HEK293 (cell line): ENCODE measurements around the gene GRAMD4.

Experiments used
- CTCF ChIA-PET: fragments of 350-600 bp; formaldehyde crosslinking; extraction: SDS; loops from one replicate; lab custom pipeline; 2021; ENCODE audit warnings: antibody characterized with exemption; lab: Yijun Ruan, JAX
- POLR2A ChIA-PET: fragments of 300-600 bp; formaldehyde crosslinking; extraction: SDS; loops from one replicate; lab custom pipeline; 2020; ENCODE audit warnings: antibody characterized with exemption, inconsistent platforms; lab: Yijun Ruan, JAX
- H3K27ac ChIP-seq: fragments of 200-500 bp; sonication (Bioruptor generic); 2 replicates; pipeline ENCODE4 v1.5.1; 2014; ENCODE audit warnings: low read depth, low read length, control low read depth, inconsistent platforms; ENCODE audit errors: extremely low read depth
- H3K36me3 ChIP-seq, 2 experiments: fragments of 200-500 bp in 1 of 2; sonication (Bioruptor generic) in 1 of 2; 1 replicate in 1 of 2; 2 replicates in 1 of 2; pipeline ENCODE4 v1.5.1; 2014 to 2017; ENCODE audit warnings: inconsistent platforms in 2 of 2, low read length in 2 of 2; ENCODE audit not compliant: control insufficient read depth in 2 of 2, insufficient read depth in 1 of 2
- H3K4me1 ChIP-seq: fragments of 200-500 bp; sonication (Bioruptor generic); 2 replicates; pipeline ENCODE4 v1.5.1; 2014; ENCODE audit warnings: mild to moderate bottlenecking, low read length, inconsistent platforms; ENCODE audit not compliant: control insufficient read depth, insufficient read depth
- H3K4me3 ChIP-seq: 2 replicates; pipeline ENCODE4 v1.5.1; 2011; ENCODE audit warnings: low read depth, mild to moderate bottlenecking, control low read depth, low read length, moderate library complexity
- H3K9me3 ChIP-seq: fragments of 200-500 bp; sonication (Bioruptor generic); 2 replicates; pipeline ENCODE4 v1.5.1; 2014; ENCODE audit warnings: low read depth, low read length, inconsistent platforms; ENCODE audit not compliant: control insufficient read depth, insufficient read depth
- HOXD13 ChIP-seq: sonication (generic); formaldehyde crosslinking; IDR thresholded peaks from 2 replicates; pipeline ENCODE4 v1.8.0; 2022; ENCODE audit warnings: missing genetic modification reagents, borderline replicate concordance
- KLF10 ChIP-seq: fragments of 450-650 bp; IDR thresholded peaks from 2 replicates; pipeline ENCODE4 v1.5.1; 2018; ENCODE audit warnings: missing biosample characterization, mild to moderate bottlenecking, missing genetic modification characterization
- OSR2 ChIP-seq: fragments of 450-650 bp; formaldehyde crosslinking; IDR thresholded peaks from 2 replicates; pipeline ENCODE4 v1.5.1; 2016; ENCODE audit warnings: missing biosample characterization, missing genetic modification characterization
- REPIN1 ChIP-seq: fragments of 450-650 bp; formaldehyde crosslinking; IDR thresholded peaks from 2 replicates; pipeline ENCODE4 v1.5.1; 2017; ENCODE audit warnings: missing biosample characterization, missing genetic modification characterization, low read depth
- SALL2 ChIP-seq: fragments of 450-650 bp; formaldehyde crosslinking; IDR thresholded peaks from 2 replicates; pipeline ENCODE4 v1.5.0; 2017; ENCODE audit warnings: missing biosample characterization, mild to moderate bottlenecking, missing genetic modification characterization, borderline replicate concordance
- SCRT2 ChIP-seq: fragments of 450-650 bp; formaldehyde crosslinking; IDR thresholded peaks from 2 replicates; pipeline ENCODE4 v1.5.1; 2016; ENCODE audit warnings: missing biosample characterization, missing genetic modification characterization
- TSHZ1 ChIP-seq: fragments of 450-650 bp; formaldehyde crosslinking; IDR thresholded peaks from 2 replicates; pipeline ENCODE4 v1.5.1; 2016; ENCODE audit warnings: missing biosample characterization, missing genetic modification characterization, borderline replicate concordance
- ZBTB11 ChIP-seq: fragments of 450-650 bp; formaldehyde crosslinking; conservative IDR thresholded peaks from 2 replicates; pipeline ENCODE4 v1.5.1; 2016; ENCODE audit warnings: low read depth, missing biosample characterization, missing genetic modification characterization
- ZNF10 ChIP-seq: fragments of 450-650 bp; formaldehyde crosslinking; IDR thresholded peaks from 2 replicates; pipeline ENCODE4 v1.5.1; 2017; ENCODE audit warnings: missing biosample characterization, missing genetic modification characterization
- ZNF2 ChIP-seq: fragments of 450-650 bp; formaldehyde crosslinking; IDR thresholded peaks from 2 replicates; pipeline ENCODE4 v1.5.1; 2016; ENCODE audit warnings: missing biosample characterization, missing genetic modification characterization
- ZNF221 ChIP-seq: fragments of 450-650 bp; formaldehyde crosslinking; IDR thresholded peaks from 2 replicates; pipeline ENCODE4 v1.5.1; 2017; ENCODE audit warnings: missing biosample characterization, missing genetic modification characterization, borderline replicate concordance
- ZNF521 ChIP-seq: fragments of 450-650 bp; formaldehyde crosslinking; IDR thresholded peaks from 2 replicates; pipeline ENCODE4 v1.5.1; 2017; ENCODE audit warnings: missing biosample characterization, mild to moderate bottlenecking, missing genetic modification characterization
- ZNF701 ChIP-seq: fragments of 450-650 bp; formaldehyde crosslinking; IDR thresholded peaks from 2 replicates; pipeline ENCODE4 v1.5.1; 2016; ENCODE audit warnings: missing biosample characterization, missing genetic modification characterization
- ZNF830 ChIP-seq: fragments of 450-650 bp; IDR thresholded peaks from 2 replicates; pipeline ENCODE4 v1.5.0; 2018; ENCODE audit warnings: missing biosample characterization, missing genetic modification characterization, low read depth, mild to moderate bottlenecking, moderate library complexity
- ZNF843 ChIP-seq: fragments of 450-650 bp; formaldehyde crosslinking; IDR thresholded peaks from 2 replicates; pipeline ENCODE4 v1.5.1; 2016; ENCODE audit warnings: missing biosample characterization, missing genetic modification characterization

GRAMD4 gene

GRCh38 chr22:46589871-46590271 is 30.3 kb upstream of the GRAMD4 start (continued):
- TF ChIP-seq TSHZ1 (no peak), ZNF221 (no peak)

- H3K27ac ChIP-seq = no peak overlapping the region
- ChIA-PET POLR2A (no interaction called here), CTCF (no interaction called here)
- no peaks in the 10 kb centered on the region for H3K36me3 ChIP-seq
- no peaks in the 10 kb centered on the region for H3K9me3 ChIP-seq
- peaks cover 3% of the 10 kb centered on the region; the same call in 1 of the 2 replicates for H3K4me1 ChIP-seq
- H3K4me3 ChIP-seq = no peak overlapping the region
- peak; percentile 27; the same call in 1 of the 2 replicates for TF ChIP-seq SCRT2 (tag by site-specific recombination)
- TF ChIP-seq ZNF843 (tag by site-specific recombination) = no peak
- TF ChIP-seq, all 188 proteins: peak for 1
Observed at GRCh38 chr22:46590334-46590733, 29.9 kb upstream of the GRAMD4 start.

GRCh38 chr22:46591930-46592329 is 28.3 kb upstream of the GRAMD4 start:
- ChIA-PET CTCF (no interaction called here), POLR2A (interaction anchor here (0.7 kb wide), 1 partner anchor 146 kb away, joined by 3 read pairs; no protein-coding TSS in a partner anchor)
- H3K27ac ChIP-seq = no peak overlapping the region
- H3K9me3 ChIP-seq = no peaks in the 10 kb centered on the region
- no peak overlapping the region for H3K4me3 ChIP-seq
- no peaks in the 10 kb centered on the region for H3K36me3 ChIP-seq
- no peaks in the 10 kb centered on the region for H3K4me1 ChIP-seq
- TF ChIP-seq ZNF830 (tag by site-specific recombination) = no peak
- TF ChIP-seq ZNF2 (tag by site-specific recombination) = no peak
- no peak for TF ChIP-seq ZNF10
- no peak for TF ChIP-seq OSR2 (tag by site-specific recombination)
- TF ChIP-seq REPIN1 = no peak
- TF ChIP-seq ZNF521 = no peak
- no peak for TF ChIP-seq ZBTB11
- TF ChIP-seq KLF10 (tag by site-specific recombination) = no peak
- no peak for TF ChIP-seq HOXD13 (CRISPR knock-in tag)
- no peak for TF ChIP-seq SALL2 (tag by site-specific recombination)
- no peak for TF ChIP-seq ZNF701 (tag by site-specific recombination)
